ENCODE data around the gene MGAT4B.
"Not testable (repeated sequence)": the region's sequence is repeated elsewhere in the genome, so short reads cannot be mapped to it uniquely, and the experiment has no call there.

MGAT4B gene

DNA sequence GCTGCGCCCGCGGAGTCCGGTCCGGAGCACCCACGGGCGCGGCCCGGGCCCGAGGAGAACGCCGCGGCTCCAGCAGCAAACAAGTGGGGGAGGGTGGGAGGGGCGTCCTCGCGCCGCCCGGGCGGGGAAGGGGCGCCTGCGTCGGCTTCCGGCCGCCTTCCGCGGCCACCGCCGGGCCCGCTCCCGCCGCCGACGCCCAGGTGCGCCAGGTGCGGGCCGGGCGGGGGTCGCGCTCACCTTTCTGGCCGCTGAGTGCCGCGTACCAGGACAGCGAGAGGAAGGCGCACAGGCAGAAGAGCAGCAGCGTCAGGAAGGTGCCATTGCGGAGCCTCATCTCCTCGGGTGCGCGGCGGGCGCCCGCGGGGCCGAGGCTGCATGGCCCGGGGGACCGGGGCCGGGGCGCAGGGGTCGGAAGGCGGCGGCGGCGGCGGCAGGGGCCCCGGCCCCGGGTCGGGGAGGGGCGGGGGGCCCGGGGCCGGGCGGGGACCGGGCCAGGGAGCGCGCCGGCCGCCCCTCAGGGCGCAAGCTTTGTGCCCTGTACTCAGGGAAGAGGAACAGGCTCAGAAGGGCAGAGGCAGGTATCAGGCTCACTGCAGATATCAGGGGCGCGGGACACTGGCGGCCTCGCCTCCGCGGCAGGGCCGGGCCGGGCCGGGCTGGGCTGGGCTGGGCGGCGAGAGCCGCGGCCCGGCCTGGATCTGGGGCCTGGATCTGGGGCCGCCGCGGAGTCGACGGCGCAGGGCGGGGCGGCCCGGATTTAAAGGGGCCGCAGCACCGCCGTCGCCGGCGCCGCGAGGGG is at the start of gene MGAT4B:
Gene MGAT4B, minus strand, starts transcription at position 617 of the 799 bp plus-strand sequence. Its CDS starts 283 bp downstream, at position 334.
- no peak for DNase-seq (ENCODE audit: low read depth, low spot score)

DNA sequence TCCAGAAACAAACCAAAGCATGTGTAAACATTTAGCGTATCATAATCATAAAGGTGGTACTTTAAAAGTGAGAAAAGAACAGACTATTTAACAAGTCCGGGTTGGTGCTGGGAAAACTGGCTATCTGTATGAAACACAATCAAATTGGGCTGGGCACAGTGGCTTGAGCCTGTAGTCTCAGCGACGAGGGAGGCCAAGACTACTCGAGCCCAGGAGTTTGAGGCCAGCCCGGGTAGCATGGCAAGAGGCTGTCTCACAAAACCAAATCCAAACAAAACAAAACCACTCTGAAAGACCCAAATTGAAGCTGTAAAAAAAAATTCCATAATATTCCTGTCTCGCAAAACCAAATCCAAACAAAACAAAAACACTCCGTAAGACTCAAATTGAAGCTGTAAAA is 47.7 kb upstream of the MGAT4B start:
- DNase-seq (ENCODE audit: low read depth, low spot score), result no peak

DNA sequence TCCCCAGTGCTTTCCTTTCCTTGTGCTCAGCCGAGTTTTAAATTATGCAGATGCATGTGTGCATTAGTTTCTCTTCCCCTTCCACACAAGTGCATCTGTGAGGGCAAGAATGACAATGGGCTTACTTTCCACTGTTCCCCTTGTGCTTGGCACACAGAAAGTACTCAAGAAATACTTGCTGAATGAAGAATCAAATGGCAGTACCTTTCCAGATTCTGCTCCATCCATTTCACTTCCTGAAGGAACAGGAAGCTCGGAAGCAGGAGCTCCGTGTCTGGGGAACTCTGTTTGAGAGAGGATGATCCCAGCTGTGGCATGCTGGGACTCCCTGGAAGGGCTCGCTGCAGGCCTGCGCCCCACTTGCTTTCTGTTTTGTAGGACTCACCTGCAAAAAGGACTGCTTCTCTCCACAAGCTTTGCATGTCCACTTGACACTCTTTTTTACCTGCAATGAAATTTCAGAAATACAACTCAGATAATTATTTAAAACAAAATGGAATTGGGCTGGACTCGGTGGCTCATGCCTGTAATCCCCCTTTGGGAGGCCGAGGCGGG is 46.4 kb upstream of the MGAT4B start:
- no peak for DNase-seq (ENCODE audit: low read depth, low spot score)

DNA sequence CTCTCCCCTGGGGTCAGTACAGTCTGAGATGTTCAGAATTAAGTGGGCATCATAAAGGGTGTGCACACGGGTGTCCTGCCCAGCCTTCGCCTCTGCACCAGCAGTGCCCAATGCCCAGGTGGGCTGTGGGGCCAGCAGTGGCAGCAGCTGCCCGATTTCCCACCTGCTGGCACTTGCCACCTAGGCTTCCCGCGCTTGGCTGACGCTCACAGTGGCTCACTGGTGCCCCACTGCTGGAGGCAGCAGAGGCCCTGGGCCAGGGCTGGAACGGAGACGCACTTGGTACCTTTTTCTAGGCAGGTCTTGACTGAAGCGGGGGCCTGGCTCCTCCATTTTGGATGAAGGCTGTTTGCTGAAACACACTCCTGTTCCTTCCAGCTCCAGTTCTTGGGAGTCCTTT is 35.0 kb upstream of the MGAT4B start:
- no peak for DNase-seq (ENCODE audit: low read depth, low spot score)

DNA sequence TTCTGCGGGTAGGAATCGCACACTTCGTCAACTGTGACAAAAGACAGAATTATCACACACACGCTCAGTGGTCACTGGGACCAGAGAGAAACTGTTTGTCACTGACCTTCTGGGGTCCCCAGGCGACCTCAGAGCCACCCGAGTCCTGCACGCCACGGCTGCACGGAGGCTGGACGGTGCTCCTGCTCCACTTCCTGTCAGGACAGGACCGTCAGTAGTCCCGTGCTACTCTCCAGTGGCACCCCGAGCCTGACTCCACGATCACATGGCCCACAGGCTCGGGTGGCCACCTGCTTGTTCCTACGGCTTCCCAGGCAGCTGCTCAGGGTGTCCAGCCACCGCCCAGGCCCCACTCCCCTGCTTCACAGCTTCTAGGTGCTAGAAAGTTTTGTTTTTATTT is 34.1 kb upstream of the MGAT4B start:
- no peak for DNase-seq (ENCODE audit: low read depth, low spot score)

DNA sequence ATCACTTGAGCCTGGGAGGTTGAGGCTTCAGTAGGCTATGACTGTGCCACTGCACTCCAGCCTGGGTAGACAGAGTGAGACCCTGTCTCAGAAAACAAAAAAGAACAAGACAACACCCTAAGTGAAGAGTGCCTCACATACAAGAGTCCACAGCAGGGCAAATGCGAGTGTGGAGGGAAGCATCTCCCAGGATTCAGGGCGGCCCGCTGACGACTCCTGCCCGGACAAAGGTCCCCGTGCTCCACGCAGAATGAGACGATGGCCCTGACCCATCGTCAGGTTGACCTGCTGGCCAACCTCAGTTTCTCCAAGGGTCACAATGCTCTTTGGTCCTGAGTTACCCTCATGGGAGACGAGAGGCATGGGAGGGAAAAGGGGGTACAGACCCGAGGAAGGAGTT is 33.7 kb upstream of the MGAT4B start:
- no peak for DNase-seq (ENCODE audit: low read depth, low spot score)

DNA sequence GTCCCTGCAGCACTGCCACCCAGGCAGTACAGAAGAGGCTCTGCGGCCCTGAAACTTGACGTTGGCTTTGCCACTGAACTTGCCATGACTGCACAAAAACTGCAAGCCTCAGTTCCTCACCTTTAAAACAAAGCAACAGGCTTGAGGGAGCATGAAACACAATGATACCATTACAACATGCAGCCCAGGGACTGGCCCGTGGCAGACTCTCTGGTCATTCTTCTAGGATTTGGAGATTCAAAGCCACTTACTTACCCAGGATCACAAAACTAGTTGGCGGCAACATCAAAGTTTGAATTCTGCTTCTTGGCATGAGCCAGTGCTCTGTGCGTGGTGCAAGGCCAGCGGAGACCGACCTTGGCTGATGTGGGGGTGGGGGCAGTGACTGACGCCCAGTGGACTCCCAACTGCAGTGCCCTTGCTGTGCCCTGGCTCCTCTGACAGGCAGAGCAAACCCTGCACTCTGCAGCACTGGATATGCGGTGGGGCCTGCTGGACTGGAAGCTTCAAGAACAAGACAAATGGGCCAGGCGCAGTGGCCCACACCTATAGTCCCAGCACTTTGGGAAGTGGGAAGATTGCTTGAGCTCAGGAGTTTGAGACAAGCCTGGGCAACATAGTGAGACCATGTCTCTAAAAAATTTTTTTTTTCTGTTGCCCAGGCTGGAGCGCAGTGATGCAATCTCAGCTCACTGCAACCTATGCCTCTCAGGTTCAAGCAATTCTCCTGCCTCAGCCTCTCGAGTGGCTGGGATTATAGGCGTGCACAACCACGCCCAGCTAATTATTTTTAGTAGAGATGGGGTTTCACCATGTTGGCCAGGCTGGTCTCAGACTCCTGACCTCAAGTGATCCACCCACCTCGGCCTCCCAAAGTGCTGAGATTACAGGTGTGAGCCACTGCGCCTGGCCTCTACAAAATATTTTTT is 32.9 kb upstream of the MGAT4B start:
- no peak for DNase-seq (ENCODE audit: low read depth, low spot score)

DNA sequence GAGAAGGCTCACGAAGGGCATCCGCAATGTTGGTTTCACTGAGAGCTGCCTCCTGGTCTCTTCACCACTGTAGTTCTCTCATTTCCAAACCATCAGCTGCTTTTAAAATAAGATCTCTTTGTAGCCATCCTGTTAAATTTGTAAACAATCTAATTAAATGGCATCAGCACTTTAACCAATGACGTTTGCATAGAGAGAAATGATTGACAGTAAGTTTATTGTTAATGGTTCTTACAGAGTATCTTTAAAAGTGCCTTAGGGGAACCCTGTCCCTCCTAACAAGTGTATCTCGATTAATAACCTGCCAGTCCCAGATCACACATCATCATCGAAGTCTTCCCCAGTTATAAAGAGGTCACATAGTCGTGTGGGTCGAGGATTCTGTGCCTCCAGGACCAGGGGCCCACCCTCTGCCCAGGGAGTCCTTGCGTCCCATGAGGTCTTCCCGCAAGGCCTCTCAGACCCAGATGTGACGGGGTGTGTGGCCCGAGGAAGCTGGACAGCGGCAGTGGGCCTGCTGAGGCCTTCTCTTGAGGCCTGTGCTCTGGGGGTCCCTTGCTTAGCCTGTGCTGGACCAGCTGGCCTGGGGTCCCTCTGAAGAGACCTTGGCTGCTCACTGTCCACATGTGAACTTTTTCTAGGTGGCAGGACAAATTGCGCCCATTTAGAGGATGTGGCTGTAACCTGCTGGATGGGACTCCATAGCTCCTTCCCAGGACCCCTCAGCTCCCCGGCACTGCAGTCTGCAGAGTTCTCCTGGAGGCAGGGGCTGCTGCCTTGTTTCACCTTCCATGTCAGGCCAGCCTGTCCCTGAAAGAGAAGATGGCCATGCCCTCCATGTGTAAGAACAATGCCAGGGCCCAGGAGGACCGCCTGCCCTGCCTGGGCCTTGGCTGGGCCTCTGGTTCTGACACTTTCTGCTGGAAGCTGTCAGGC is 30.7 kb upstream of the MGAT4B start:
- no peak for DNase-seq (ENCODE audit: low read depth, low spot score)

DNA sequence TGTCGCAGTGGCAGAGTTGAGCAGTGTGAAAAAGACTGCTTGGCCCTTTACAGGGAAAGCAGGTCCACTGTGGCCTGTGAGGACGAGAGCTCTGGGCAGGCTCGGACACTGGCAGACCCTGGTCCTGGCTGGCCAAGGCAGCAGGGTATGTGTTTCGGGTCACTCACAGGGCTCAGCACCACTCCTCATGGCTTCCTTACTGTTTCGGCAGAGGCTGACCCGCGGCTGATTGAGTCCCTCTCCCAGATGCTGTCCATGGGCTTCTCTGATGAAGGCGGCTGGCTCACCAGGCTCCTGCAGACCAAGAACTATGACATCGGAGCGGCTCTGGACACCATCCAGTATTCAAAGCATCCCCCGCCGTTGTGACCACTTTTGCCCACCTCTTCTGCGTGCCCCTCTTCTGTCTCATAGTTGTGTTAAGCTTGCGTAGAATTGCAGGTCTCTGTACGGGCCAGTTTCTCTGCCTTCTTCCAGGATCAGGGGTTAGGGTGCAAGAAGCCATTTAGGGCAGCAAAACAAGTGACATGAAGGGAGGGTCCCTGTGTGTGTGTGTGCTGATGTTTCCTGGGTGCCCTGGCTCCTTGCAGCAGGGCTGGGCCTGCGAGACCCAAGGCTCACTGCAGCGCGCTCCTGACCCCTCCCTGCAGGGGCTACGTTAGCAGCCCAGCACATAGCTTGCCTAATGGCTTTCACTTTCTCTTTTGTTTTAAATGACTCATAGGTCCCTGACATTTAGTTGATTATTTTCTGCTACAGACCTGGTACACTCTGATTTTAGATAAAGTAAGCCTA is 29.8 kb upstream of the MGAT4B start:
- peak; percentile 23 for DNase-seq (ENCODE audit: low read depth, low spot score)

DNA sequence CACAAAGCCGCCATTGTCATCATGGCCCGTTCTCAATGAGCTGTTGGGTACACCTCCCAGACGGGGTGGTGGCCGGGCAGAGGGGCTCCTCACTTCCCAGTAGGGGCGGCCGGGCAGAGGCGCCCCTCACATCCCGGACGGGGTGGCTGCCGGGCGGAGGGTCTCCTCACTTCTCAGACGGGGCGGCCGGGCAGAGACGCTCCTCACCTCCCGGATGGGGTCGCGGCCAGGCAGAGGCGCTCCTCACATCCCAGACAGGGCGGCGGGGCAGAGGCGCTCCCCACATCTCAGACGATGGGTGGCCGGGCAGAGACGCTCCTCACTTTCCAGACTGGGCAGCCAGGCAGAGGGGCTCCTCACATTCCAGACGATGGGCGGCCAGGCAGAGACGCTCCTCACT is 28.2 kb upstream of the MGAT4B start:
- DNase-seq (ENCODE audit: low read depth, low spot score), result not testable (repeated sequence)

DNA sequence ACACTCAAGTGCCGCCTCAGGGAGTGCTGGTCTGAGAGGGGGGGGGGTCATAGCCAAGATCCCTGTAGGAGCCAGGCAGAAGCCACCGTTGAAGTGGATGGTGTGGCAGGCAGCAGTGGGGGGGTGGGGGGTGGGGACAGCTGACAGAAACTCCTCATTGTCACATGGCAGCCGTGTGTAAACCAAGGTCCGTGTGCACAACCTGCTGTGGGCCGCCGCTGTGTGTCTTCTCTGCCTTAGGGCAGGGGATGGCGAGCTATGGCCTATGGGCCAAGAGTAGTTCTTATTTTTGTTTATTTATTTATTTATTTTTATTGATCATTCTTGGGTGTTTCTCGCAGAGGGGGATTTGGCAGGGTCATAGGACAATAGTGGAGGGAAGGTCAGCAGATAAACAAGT is 27.5 kb upstream of the MGAT4B start:
- DNase-seq (ENCODE audit: low read depth, low spot score), result no peak

DNA sequence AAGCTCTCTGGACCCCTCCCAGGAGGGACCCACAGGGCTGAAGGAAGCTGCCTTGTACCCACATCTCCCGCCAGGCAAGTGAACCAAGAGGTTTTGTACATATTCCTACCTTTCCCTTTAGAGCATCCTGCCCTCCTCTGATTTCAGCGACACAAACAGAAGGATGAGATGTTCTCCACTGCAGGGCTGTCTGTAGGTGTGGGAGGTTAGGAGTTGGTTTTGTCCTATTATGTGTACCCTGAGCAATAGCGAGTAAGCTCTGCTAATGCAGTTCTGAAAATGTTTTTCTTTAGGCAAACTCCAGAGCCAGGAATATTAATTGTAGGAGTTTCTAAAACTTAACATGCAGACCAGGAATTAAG is 27.0 kb upstream of the MGAT4B start:
- DNase-seq (ENCODE audit: low read depth, low spot score), result no peak

DNA sequence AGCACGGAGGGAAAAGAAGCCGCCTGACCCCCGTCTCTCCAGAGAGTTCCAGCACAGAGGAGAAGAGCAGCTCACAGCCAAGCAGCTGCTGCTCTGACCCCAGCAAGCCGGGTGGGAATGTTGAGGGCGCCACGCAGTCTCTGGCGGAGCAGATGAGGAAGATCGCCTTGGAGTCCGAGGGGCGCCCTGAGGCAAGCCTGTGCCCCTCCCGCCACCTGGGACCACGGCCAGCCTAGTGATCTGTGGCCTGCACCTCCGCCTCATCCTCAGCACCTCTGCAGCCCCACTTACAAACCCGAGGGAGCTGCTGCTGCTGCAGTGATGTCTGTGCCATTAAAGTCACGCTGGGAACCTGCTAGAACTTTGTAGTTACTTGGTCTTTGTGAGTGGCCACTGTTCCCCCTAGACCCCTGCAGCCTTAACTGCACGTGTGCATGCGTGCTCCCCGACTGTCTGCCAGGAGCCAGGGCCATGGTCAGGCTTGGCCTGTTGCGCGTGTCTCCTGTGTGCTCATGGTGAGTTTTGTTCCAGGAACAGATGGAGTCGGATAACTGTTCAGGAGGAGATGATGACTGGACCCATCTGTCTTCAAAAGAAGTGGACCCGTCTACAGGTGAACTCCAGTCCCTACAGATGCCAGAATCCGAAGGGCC is 26.5 kb upstream of the MGAT4B start:
- no peak for DNase-seq (ENCODE audit: low read depth, low spot score)

DNA sequence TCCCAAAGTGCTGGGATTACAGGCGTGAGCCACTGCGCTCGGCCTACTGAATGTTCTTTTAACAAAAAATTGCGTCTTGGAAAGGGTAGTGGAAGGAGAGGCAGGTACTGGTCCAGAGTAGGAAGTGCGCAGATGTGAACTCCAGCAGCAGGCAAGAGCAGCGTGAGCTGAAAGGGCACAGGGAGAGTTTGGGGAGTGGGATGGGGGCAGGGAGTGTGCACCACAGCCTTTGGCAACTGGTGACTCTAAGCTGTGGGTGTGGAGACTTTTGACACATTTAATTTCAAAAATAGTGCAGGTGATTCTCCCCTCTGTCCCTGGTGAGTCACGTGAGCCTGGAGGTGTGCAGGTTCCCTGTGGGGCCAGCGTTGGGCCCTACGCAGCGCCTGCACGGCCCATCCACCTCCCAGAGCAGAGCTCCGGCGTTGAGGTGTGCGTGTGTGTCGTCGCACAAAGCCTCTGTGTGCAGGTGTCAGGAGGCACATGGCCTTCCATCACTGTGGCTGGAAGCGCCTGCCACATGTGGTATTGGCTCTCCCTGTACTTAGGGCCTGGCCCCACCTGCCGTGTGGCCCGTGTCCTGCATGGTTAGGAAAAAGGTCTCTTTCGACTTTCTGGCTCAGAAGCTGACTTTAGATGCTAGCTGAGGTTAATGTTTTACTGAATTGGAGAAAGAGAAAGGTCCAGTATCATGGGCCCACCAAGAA is 25.5 kb upstream of the MGAT4B start:
- no peak for DNase-seq (ENCODE audit: low read depth, low spot score)

DNA sequence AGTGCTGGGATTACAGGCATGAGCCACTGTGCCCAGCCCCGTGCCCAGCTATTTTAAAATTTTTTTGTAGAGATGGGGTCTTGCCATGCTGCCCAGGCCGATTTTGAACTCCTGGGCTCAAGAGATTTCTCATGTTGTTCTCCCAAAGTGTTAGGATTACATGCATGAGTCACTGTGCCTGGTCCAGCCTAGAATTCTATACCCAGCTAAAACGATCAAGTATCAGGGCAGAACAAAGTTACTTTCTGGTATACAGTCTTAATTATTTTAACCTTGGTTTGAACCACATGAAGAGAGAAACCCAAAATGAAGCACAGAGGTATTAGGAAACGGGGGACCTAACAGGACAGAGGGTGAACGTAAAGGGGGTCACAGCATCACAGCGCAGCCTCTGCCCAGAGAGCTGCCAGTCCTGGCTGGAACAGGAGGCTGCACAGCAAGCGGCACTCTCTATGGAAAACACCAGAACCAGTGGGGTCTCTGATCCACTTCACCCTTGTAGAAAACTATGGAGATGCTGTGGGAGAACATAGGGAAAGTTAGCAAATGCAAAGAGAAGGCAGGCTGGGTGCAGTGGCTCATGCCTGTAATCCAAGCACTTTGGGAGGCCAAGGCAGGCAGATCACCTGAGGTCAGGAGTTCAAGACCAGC is 24.3 kb upstream of the MGAT4B start:
- DNase-seq (ENCODE audit: low read depth, low spot score), result no peak

DNA sequence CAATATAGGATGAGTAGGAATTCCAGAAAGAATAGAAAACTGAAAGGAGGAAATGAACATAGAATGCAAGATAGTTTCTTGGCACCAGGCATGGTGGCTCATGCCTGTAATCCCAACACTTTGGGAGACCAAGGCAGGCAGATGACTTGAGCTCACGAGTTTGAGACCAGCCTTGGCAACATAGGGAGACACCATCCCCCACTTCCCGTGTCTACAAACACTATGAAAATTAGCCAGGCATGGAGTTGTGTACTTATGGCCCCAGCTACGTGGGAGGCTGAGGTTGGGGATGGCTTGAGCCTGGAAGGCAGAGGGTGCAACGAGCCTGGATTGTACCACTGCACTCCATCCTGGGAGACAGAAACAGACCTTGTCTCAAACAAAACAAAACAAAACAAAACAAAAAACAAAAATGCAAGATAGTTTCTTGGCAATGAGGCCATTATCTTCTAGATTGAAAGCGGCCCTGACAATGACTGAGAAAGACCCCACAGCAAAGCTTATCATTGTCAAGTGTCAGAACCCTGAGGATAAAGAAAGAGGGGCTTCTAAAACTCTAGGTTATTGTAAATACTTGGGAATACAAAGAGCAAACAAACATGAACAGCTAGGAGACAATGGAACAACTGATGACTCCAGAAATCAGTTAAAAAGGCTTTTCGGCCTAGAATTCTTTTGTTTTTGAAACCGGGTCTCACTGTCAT is 23.2 kb upstream of the MGAT4B start:
- DNase-seq (ENCODE audit: low read depth, low spot score), result no peak

DNA sequence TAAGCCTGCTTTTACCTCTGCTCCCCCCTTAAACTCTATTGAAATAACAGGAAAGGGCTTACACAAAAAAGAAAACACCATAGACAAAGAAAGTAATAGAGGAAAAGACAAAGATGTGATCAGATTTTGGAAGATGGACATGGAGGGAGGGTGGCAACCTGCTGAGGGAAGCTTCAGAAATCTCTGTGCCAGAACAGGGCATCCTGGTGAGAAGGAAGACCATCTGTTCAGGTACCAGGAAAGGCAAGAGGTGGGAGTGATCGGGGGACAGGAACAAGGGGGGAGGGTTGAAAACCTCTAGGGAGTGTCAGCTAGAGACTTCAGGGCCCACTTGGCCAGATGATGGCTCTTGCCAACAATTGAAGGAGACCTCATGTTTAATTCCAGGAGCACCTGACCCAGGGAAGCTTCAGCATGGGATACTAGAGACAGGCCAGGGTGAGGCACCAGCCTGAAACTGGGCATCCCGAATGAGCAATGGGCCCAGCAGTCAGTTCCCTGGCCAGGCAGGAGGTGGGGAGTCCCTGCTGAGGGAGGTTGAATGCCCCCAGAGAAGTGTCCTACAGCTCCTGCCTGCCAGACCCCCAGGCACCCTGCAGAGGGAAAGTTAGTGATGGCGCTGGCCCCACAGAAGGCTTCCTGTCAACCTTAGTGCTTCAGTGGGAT is 22.2 kb upstream of the MGAT4B start:
- DNase-seq (ENCODE audit: low read depth, low spot score), result no peak

DNA sequence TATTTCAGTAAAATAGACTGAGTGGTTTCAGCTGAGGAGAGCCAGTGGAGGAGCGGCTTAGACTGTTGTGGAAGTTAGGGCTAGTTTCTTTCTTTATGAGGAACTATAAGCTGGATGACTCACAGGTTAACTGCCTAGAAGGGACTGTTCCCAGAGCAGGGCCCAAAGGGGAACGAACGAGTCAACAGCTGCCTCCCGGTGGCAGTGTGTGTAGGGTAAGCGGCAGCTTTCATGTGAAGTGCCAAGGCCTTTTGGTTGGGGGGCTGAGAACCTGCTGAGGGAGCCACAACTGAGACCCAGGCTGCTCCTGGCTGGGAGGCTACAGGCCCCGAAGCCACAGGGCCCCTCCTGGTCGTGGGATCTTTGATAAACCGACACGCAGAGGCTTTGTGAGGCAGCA is 21.0 kb upstream of the MGAT4B start:
- no peak for DNase-seq (ENCODE audit: low read depth, low spot score)

Measured in activated CD4-positive, CD25-positive, alpha-beta regulatory T cell treated with anti-CD3 and anti-CD28 coated beads, Interleukin-2, amount 50 U/mL, for 16 hours (primary cell).